Right kidney (tissue), 9 donors: Measurements from ENCODE around the gene CFAP43.

Source experiments
- DNase-seq: peaks from one replicate; pipeline ENCODE4 v3.0.0-alpha.2; 2016
- long read RNA-seq, 8 donors: transcript quantifications; one replicate each; lab custom pipeline, GENCODE V29; 2026

The CFAP43 gene, protein sequence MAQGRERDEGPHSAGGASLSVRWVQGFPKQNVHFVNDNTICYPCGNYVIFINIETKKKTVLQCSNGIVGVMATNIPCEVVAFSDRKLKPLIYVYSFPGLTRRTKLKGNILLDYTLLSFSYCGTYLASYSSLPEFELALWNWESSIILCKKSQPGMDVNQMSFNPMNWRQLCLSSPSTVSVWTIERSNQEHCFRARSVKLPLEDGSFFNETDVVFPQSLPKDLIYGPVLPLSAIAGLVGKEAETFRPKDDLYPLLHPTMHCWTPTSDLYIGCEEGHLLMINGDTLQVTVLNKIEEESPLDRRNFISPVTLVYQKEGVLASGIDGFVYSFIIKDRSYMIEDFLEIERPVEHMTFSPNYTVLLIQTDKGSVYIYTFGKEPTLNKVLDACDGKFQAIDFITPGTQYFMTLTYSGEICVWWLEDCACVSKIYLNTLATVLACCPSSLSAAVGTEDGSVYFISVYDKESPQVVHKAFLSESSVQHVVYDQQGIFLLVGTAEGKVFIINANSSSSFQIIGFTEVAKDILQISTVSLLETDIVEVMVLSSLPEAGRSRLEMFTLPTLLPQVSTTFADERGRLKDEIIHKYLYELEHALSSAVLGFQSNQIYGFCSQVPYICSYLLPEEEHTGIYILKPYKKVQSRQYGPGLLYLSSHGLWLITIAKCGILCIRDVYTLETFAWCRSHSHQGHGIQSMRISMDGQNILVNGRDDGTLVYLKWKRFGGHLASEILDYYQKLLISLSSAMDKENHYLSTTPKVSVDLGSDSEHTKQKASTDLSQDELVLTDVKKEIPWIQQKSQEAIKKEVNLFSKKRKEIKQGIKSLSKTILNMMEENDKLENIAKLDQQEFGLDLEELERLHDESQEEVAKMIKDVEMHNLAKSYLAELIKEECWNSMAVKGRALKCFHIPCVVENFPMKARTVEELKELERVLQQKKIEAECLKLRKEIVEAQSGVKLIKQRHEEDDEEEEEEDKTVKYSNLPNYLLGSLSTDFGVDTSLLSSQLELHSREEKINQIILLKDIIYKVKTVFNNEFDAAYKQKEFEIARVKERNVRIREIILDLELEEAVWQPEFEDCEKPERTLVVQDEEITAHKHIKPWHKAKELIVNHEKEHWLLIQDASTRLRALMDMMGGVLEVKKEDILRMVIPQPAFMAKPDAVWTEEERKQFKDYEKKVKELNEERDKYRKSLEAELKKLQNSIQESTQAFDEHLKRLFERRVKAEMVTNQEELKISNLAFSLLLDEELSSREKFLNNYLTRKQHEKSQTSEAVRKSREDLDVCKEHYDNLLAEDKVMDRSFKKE (N-terminal part only)
- long read RNA-seq, donor 1, partial matches to known transcripts, result 0 of 1 reads
- long read RNA-seq, donor 1, other reads (novel, unspliced or antisense), result 0 of 1 reads
- long read RNA-seq, donor 2, result 0 reads
- long read RNA-seq, donor 3, result 0 reads
- long read RNA-seq, donor 4, partial matches to known transcripts, result 0 of 1 reads
- long read RNA-seq, donor 4, other reads (novel, unspliced or antisense), result 0 of 1 reads
- long read RNA-seq, donor 5, result 0 reads
- long read RNA-seq, donor 6, result 0 reads
- long read RNA-seq, donor 7, partial matches to known transcripts, result 154 of 279 reads
- long read RNA-seq, donor 7, other reads (novel, unspliced or antisense), result 123 of 279 reads
- long read RNA-seq, donor 8, partial matches to known transcripts, result 0 of 6 reads
- long read RNA-seq, donor 8, other reads (novel, unspliced or antisense), result 6 of 6 reads

DNA sequence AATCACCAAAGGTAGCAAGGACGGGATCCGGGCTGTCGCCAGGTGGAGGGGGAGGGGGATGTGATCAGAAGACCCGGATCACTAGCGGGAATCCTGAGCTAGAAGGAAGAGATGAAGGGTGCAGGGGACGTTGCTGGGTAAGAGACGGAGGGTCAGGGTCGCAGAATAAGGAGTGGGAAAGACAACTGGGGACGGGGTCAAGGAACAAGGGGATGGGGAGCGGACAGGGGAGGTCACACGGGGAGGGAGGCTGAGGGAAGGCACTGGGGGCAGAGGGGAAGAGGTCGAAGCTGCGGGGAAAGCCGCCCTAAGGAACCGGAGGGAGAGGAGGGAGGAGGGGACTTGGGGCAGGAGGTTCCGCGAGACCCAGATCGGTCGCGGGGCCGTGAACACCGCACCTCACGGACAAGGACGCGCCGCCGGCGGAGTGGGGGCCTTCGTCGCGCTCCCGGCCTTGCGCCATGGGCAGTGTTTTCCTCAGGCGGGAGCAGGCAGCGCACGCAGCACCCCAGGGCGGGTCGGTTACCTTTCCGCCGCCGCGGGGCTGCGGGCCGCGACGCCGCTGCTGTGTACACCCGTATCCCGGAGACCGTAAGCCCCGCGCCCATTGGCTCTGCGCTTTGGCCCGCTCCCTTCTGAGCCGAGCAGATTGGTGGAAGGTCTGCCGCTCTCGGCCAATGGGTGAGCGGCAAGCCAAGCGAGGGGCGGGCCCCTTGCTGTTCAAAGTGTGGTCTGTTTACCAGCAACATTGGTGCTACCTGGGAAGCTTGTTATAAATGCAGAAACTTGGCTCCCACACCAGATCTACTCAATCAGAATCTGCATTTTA is at the start of gene CFAP43:
Gene CFAP43, minus strand, starts transcription at position 581 of the 829 bp plus-strand sequence. Its CDS starts 118 bp downstream, at position 463.
- peak; percentile 96 for DNase-seq

DNA sequence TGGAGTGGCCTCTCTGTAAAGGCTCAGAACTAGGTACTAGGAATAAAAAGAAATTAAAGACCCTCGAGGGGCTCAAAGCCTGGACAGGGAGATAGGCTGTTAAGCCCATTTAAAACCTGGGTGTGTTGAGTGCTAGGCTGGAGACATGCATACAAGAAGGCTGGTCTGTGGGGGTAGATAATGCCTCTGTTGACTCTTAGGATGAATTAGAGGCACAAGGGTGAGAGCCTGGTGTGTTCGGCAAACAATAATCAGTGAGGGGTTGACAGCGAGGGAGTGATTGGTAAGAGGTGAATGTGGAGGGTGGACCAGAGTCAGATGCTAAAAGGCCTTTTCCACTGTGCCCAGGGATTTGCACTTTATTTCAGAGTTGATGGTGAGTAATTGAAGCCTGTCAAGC is 49.5 kb upstream of the CFAP43 start:
- no peak for DNase-seq

DNA sequence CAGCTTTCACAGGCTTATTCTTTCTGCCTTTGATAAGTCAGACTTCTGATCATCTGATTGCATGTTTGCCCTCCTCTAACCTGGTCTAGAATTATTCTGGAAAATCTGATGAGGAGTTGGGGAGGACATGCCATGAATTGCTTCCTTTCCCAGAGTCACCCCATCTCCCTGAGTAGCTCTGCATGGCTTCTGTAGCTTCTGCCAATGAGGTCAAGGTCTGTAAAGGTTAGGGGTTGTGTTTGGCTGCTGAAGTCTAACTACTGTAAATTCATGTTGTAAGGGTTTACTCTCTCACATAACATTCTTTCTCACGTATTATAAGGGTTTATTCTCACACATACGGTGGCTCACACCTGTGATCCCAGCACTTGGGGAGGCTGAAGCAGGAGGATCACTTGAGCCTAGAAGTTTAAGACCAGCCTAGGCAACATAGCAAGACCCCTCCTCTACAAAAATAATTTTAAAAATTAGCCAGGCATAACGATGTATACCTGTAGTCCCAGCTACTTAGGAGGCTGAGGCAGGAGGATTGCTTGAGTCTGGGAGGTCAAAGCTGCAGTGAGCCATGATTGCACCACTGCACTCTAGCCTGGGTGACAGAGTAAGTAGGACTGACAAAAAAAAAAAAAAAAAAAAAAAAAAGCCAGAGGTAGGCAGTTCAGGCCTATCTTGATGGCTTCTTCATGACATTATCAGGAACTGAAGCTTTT is 47.5 kb upstream of the CFAP43 start:
- DNase-seq, result no peak

DNA sequence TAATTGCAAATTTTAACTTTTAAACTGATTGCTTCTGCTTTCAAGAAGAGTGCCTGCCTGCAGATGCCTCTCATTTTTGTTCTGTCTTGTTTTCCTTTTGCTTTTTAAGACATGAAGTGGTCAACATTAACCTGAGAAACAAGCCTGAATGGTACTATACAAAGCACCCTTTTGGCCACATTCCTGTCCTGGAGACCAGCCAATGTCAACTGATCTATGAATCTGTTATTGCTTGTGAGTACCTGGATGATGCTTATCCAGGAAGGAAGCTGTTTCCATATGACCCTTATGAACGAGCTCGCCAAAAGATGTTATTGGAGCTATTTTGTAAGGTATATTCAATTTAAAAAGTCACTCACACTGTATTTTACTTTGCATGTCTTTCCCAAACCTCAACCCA is 45.6 kb upstream of the CFAP43 start:
- DNase-seq, result no peak

DNA sequence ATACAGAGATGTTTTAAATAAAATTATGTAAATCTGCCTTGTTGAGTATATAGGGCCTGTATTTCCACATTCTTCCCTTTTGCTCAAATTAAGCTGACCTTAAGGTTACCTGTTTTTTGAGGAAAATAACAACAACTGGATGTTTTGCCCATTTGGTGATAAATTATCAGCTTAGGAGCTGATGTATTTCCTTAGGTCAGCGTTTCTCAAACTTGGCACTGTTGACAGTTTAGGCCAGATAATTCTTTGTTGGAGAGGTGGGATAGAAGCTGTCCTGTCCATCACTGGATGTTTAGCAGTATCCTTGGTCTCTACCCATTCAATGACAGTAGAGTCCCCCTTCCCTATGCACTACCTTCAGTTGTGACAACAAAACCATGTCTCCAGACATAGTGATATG is 44.0 kb upstream of the CFAP43 start:
- DNase-seq, result no peak

DNA sequence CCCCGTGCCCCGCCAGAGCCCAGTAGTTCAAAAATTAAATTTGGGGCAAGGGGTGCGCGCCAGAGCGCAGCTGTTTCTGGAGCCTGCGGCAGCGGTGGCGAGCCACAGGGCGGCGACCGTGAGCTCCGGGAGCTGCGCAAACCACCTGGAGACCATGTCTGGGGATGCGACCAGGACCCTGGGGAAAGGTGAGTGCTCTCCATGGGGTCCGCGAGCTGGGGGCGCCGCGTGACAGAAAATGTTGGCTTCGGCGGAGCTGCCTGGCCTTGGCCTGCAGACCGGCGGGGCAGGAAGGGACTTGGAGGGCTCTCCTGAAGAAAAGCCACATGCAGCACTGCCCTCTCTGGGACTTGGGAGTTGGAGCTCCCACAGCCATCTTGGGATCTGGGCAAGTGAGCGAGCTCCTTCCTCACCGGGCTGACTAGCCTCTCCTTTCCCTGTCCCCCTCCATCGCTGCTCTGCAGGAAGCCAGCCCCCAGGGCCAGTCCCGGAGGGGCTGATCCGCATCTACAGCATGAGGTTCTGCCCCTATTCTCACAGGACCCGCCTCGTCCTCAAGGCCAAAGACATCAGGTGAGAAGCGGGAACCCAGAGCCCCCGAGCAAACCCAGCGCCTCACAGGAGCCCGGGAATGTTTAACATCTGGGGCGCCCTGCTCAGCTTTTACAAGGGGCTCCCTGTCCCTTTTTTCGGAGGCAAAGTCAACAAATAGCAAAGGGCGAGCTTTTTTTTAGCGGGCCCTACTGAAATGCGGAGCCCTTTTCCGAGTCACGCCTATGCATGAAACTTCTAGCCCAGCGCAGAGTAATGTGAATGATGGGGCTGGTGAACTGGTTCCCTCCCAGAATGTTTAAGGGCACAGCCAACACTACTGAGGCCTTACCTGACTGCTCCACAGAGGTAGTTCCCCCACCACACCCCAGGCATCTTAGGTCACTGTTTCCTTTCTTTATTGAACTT is 42.9 kb upstream of the CFAP43 start:
- peak; percentile 90 for DNase-seq

DNA sequence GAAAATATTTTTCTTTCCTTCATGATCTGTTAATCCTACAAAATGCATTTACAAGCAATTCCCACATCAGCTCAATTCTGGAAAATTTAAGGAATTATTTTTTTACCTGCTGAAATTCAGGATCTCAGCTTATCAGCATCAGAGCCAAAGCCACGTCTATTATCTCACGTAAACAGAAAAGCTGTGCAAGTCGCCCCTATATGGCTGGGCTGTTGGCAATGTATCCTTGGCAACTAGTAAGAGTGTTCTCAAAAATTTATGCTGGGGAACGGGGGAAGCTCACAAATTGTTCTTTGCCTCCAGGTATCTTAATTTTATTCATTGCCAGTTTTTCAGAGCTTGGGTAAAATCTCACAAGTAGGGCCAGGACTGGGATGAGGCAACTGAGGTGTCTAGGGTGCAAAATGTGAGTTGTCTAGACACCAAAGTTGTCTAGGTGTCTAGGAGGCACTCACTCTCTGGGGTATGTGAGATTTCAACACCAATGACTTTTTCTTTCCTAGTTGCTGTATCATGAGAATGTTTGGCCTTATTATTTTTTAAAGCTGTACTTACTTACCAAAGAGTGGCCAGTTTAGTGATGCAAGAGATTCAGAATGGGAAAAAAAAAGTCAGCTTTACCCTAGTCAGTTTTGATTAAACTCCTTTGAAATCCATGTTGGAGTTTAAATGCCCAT is 41.9 kb upstream of the CFAP43 start:
- DNase-seq, result no peak

DNA sequence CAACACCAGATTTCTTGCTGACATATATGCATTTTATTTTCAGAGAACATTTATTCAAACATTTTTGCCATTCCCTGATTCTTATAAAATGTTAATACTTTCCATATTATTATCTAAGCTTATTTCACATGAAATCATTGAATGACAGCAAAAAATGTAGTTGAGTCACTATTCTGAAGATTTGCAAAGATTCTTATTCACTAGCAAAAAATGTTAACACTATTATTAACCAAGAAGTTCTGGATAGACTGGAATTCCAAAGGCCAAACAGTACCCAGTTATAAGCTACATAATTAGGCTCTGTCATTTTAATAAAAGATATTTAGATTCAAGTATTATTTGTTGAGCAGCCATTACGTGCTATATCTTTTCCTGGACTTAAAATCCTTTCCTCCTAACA is 41.1 kb upstream of the CFAP43 start:
- no peak for DNase-seq

DNA sequence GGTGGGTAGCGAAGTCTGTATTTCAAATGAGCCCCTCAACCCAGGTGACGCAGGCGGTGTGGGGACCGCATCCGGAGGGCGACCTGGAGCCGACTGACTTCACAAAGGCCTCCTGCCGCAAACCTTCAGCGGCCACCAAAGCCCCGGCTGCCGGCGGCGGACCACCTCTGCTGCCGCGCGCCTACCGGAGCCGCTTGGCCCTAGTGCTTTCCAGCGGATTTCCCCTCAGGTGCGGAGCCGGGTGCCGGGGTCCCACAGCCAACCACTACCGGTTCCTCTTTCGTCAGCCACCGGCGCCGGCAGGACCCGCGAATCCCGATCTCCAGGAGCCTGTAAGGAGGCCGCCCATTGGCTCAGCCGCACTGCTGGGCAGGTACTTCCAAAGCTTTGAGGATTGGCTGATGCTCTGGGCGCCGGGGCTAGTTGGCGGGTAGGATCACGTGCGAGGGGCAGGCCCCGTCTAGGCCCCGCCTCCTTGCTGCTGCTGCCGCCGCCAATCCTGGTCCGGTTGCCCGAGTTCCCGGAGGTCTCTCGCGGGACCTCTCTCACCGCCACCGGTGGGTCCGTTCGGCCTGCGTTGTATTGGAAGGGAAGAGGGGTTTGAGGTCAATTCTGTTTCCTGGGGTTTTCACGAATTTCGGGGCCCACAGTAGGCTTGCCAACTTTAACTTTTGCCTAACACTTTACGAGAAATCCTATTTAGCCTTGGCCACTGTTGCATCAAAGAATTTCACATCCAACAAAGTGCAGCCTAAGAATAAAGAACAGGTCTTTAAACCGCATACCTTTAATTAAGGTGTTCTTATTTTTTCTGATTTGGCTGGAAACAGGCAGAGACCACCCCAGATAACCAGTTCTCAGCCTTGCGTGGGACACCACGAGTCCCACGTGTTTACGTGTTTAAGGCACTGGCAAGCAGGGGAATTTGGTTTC is 36.8 kb upstream of the CFAP43 start, which contains the start of gene GSTO2:
Gene GSTO2, plus strand, starts transcription at position 472 of the 933 bp plus-strand sequence. CDS start 5,732 bp downstream, outside the sequence.
- DNase-seq, result peak; percentile 85

DNA sequence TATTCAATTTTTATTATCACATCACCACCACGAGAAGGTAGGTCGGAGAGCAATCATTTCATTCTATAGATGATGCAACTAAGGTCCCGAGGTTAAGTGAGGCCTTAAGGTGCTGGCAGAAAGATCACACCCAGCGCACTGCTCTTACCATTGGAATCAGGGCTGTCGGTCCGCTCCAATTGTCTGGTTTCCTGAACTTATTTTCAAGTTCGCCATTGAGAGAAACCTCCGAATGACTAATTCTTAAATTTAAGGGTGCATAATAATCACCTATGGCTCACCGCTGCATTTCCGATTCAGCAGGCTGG is 36.2 kb upstream of the CFAP43 start:
- DNase-seq, result no peak

DNA sequence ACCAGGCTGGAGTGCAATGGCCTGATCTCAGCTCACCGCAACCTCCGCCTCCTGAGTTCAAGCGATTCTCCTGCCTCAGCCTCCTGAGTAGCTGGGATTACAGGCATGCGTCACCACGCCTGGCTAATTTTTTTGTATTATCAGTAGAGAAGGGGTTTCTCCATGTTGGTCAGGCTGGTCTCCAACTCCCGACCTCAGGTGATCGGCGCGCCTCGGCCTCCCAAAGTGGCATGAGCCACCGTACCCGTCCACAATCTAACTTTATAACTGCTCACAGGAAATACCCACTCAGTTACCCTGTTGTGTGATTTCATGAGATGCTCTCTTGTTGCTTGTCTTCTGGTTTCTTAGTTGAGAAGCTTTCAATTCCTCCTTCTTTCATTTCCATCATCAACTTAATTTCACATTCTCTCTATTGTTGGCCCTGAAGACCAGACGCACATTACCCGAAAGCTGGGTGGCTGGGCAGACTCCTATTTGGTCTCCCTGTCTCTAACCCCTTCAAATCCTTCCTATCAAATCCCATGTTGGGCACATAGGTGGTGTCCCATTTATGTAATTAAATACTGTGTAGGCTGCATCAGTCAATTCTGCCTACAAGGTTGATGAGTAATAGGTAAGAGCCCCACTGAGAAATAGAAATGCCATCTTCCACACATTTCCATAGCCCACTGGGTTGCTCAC is 35.7 kb upstream of the CFAP43 start:
- DNase-seq, result no peak

DNA sequence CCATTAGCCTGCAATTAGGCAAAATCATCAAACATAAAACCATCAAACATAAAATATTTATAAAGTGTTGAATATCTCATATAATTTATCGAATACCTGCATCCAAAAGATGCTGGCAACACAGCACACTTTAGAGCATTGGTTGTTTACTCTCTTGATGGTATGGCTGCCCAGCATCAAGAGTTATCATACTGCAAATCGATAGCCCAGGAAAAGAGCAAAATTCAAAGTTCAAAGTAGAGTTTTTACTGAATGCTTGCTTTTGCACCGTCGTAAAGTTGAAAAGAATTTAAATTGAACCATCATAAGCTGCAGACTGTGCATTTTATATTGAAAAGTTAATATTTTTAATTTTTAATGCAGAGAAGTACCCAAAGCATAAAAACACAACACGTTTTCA is 32.6 kb upstream of the CFAP43 start:
- no peak for DNase-seq

DNA sequence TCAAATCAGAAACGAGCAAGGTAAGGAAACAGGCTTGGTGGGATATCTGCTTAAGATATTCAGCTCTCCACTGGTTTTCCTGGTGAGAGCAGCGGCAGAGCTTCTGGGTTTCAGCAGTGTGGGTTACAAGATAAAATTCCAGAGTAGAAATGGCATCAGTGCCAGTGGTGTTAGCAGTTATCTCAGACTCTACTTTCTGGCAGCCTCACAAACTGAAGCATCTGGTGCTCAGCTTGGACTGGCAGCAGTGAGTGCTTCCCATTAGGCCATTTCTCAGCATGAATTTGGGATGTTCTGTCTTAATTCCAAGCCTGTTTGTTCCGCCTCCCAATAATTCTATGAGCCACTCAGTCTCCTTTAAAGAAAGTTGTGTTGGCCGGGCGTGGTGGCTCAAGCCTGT is 29.9 kb upstream of the CFAP43 start:
- no peak for DNase-seq

DNA sequence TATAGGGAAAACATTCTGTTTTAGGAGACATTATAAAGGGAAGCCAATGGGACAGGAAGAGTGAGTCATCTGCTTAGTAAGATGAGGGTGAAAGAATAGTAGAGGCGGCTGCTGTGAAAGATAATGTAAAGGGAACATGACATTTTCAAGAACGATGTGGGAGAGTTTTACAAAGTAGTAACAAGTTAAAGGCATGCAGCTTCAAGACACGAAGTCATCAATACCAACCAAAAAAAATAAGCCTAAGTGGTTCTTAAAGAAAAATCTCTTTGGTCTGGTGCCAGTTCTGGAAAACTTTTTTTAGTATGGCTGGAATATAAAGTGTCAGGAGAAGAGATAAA is 28.6 kb upstream of the CFAP43 start:
- DNase-seq, result no peak

DNA sequence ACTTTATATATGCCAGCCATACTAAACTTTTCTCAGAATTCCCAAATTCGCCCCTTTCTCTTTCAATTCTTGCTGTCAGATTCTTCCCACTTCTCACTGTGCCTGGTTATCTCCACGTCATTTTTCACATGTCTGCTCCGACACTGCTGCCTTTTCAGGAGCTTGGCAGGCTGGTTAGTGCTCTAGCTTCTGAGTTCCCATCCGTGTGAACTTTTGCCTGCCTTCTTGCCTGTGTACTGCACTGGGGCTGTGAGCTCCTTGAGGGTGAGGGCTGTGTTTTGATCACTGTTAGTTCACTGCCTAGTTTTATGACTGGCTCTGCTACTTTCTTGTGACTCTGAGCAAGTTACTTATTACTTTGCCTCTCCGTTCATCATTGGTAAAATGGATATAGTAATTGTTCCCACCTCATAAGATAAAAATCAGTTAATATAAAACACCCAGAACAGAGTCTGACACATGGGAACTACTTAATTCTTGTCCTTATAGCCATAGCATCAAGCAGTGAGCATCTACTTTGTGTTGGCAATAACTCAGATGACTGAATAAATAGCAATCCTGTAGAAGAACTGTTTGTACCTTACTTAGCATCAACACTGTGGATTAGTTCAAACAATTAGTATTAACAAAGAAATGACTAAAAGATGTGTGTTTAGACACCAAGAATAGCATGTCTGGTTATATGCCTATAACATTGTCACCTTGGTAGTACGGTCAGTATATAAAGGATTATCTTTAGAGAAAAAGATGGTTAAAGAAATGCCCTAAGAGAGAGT is 28.0 kb upstream of the CFAP43 start:
- no peak for DNase-seq

DNA sequence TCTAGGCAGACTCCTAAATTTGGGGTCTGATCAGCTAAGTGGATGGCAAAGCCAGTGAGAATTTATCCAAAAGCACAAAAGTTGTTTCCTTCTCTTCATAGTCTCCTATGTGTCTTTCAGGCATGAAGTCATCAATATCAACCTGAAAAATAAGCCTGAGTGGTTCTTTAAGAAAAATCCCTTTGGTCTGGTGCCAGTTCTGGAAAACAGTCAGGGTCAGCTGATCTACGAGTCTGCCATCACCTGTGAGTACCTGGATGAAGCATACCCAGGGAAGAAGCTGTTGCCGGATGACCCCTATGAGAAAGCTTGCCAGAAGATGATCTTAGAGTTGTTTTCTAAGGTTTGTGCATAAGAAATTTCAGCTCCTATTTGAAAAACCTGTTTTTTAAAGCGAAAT is 27.3 kb upstream of the CFAP43 start:
- no peak for DNase-seq
